Epithelial cell of proximal tubule (primary cell): ENCODE measurements around the gene CDH4. TPM values are rescaled to one million over a fixed set of nuclear protein-coding genes. Genes with fewer than 3 reads are reported as not detected.

Source experiments
- DNase-seq: peaks from one replicate; pipeline ENCODE4 v3.0.0-alpha.2; 2011; ENCODE audit warnings: low read depth
- H3K4me3 ChIP-seq: 2 replicates; pipeline ENCODE4 v1.5.1; 2011; ENCODE audit warnings: low read depth, mild to moderate bottlenecking, low read length
- CTCF ChIP-seq: conservative IDR thresholded peaks from 2 replicates; pipeline ENCODE4 v1.5.1; 2012; ENCODE audit warnings: low read depth, mild to moderate bottlenecking, low read length
- total RNA-seq: library from RNA; depleted of rRNA; stranded (reverse); fragments of >200 nt; gene quantifications from 2 replicates; pipeline ENCODE4 v1.2.3, GENCODE V29; 2015

The CDH4 gene
- total RNA-seq, 1 donor from 2014 or later, result 17.1 TPM

GRCh38 chr20:61538943-61539265, 286.8 kb downstream of the CDH4 start:
- no peak overlapping the region for H3K4me3 ChIP-seq
- TF ChIP-seq CTCF, result no peak
- DNase-seq, result no peak

DNA sequence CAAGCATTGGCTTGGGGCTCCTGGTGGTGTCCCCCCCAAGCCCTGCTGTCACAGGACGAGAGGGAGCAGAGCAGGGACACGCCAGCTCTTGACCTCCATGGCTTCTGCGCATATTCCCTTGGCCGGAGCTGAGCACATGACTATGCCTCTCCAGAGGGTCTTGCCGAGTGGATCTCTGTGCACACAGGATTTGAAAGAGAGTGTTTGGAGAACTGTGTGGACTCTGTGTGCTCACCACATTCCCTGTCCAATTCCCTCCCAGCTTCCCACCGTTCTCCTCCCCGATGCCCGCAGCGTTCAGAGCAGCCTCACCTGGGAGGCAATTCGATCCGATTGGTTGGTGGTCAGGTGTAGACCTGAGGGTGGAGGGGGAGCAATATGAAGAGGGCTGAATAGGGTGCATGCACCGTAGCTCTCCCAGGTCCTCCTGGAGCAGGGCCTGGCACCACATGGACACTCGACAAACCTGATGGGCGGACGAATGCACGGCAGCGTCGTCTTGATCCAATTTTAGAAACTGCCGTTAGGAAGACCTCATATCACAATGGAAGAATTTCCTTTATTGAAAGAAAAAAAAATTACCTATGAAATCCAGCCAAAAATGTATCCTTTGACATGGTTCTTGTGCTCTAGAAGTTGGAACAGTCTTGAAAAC, 287.8 kb downstream of the CDH4 start:
- no peak for TF ChIP-seq CTCF
- no peak overlapping the region for H3K4me3 ChIP-seq

GRCh38 chr20:61541537-61541936, 289.5 kb downstream of the CDH4 start:
- no peak for TF ChIP-seq CTCF
- DNase-seq, result no peak
- H3K4me3 ChIP-seq, result no peak overlapping the region

More for the DNA sequence above, 287.8 kb downstream of the CDH4 start:
- no peak for DNase-seq

- no peak for DNase-seq
- TF ChIP-seq CTCF, result no peak
These were observed 291.0 kb downstream of the CDH4 start for GRCh38 chr20:61543086-61543485.

DNA sequence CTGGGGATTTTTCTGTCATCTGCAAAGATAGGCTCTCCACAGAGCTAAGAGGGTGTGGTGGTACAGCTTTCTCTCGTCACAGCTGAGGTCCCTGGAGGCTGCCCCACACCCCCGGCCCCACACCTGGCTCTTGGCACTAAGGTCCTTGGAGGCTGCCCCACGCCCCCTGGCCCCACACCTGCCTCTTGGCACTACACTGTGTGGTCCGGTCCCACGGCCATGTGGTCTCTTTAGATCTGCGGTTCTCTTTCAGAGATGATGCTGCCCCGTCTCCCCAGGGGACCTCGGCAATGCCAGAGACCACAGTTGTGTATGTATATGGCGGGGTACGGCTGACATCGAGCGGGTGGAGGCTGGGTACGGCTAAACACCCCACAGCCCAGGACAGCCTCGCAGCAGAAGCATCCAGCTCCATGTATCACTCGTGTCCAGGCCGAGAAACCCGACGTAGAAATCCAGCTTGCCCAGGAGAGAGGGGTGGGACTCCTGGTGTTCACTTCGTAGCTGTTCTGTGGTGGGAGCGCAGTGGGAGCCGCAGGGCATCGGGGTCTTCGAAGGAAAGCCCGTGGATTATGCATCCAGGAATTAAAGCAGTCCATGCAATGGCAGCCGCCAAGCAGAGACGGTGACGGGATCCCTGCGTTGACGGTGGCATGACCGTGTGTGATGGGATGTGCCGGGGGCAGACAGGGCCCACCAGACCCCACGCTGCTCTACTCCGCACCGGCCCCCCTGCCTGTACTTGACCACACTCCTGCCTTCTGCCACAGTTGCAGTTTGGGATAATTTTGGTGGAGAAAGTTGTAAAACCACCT, 292.1 kb downstream of the CDH4 start:
- DNase-seq, result no peak
- no peak overlapping the region for H3K4me3 ChIP-seq
- TF ChIP-seq CTCF, result no peak

More at GRCh38 chr20:61543086-61543485, 291.0 kb downstream of the CDH4 start:
- no peak overlapping the region for H3K4me3 ChIP-seq

DNA sequence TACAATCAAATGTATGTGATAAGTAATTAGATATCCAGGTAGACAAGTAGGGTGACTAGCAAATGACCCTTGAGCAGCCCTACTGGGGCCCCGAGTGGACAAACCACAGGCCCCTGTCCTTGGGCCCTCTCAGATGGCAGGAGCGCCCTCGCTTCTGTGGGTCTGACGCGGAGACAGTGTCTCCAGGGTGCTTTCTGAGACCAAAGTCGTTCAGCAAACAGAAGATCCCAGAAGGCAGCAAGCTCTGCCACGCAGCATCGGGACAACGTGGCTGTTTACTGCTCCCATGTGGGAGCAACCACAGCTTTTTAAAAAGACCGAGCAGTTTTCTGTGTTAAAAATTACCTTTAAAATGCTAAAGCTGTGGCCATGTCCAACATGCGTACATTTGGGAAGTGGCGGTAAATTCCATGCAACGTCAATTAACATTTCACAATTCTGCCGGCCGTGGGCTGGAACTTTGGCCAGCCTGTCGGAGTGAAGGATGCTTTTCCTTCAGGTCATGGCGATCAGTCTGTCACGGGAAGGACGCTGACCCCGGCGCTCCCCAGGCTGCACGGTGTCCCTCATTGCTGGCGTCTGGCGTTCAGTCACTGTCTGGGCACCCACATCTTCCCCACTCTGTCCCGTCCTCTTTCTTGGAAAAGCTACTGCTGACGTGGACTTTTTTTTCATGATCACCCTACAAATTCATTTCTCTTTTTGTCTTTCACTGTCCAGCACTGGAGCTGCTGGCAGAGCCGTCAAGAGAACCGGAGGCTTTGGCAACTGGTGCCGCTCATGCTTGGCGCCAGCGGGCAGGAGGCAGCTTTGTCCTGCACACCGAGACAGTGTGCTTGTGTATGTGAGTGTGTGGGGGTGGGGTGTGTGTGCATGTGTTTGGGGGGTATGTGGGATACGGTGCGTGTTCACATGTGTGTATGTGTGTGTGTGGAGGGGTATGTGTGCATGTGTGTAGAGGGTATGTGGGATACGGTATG, 293.1 kb downstream of the CDH4 start:
- no peak for TF ChIP-seq CTCF
- DNase-seq, result no peak
- H3K4me3 ChIP-seq, result no peak overlapping the region
